SK-MEL-5 (cell line): ENCODE measurements around the gene NPIPB8. TPM values are rescaled to one million over a fixed set of nuclear protein-coding genes. Genes with fewer than 3 reads are reported as not detected.
"Not testable (repeated sequence)": the region's sequence is repeated elsewhere in the genome, so short reads cannot be mapped to it uniquely, and the experiment has no call there.

Source experiments
- DNase-seq: peaks from one replicate; pipeline ENCODE4 v3.0.0-alpha.2; 2016; ENCODE audit warnings: low read depth, low spot score
- in situ Hi-C: cut with HindIII; loops from 2 replicates; pipeline ENCODE4 v1.10.0; 2016; ENCODE audit warnings: low sequenced_read_pairs, high pct_unique_total_duplicates, low pct_unique_long_range_greater_than_20kb
- total RNA-seq: library from RNA; depleted of rRNA; stranded (reverse); fragments of >200 nt; shearing (Covaris generic); gene quantifications from 2 replicates; pipeline ENCODE4 v1.2.3, GENCODE V29; 2014; rRNA removed

NPIPB8 gene
- total RNA-seq, 1 experiment from 2014 or later: not detected

DNA sequence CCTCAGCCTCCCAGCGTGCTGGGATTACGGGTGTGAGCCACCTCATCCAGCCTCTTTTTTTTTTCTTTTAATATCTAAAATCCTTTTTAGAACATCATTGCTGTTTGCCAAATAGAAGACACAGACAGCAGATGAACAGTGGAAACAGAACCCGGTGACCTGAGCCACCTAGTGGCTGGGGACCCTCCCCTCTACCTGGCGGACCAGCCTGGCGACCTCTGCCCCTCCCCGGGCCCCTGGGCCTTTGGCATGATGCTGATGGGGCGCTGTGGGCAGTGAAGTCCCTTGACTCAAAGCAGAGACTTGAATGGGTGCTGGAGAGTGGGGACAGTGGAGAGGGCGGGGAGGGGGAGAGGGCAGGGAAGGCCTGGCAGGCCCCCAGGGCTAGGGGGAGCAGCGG lies 61.9 kb downstream of the NPIPB8 start:
- DNase-seq, in situ Hi-C loops: not testable (repeated sequence)

DNA sequence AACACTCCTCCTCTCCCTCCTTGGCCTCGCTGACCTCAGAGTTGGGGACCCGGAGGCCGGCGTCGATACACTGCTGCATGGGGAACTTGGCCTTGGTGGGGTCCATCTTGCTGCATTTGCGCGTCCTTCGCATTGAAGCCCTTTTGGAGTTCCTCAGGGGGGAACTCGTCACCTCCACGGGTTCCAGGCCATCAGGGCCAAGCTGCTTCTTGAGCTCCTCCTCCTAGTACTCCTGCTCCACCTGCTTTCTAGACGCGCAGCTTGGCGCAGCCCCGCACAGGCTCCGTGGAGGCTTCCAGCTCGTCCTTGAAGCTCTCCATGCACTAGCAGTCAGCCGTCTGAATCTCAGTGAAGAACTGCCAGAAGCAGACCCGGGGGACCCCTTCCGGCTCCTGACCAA lies 62.5 kb downstream of the NPIPB8 start:
- in situ Hi-C loops: not testable (repeated sequence)

GRCh38 chr16:28701384-28701783 lies 63.5 kb downstream of the NPIPB8 start:
- DNase-seq, in situ Hi-C loops: not testable (repeated sequence)

More for the DNA sequence above, 62.5 kb downstream of the NPIPB8 start:
- DNase-seq: peak; percentile 0

DNA sequence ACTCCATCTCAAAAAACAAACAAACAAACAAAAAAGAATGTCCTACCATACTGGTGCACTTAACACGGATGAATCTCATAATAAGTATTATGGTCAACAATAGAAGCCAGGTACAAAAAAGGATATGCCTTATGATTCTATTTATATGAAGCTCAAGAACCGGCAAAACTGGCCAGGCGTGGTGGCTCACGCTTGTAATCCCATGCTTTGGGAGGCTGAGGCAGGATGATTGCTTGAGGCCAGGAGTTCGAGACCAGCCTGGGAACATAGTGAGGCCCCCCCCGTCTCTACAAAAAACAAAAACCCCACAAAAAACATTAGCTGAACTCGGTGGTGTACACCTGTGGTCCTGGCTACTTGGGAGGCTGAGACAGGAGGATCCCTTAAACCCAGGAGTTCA lies 66.4 kb downstream of the NPIPB8 start:
- DNase-seq, in situ Hi-C loops: not testable (repeated sequence)

Other genes with a start within 250 kb of the NPIPB8 start
- 30.1 and 47.9 TPM in 2 replicates for gene EIF3CL, start 234.2 kb upstream of the NPIPB8 start, total RNA-seq
- not detected in 2 replicates for gene NPIPB7, start 165.7 kb upstream of the NPIPB8 start, total RNA-seq
- 17.7 and 29.4 TPM in 2 replicates for gene CLN3, start 146.0 kb upstream of the NPIPB8 start, total RNA-seq
- gene APOBR, start 143.4 kb upstream of the NPIPB8 start, total RNA-seq: 0.03 TPM in 1 of 2 replicates, not detected in the other
- gene IL27, start 131.2 kb upstream of the NPIPB8 start, total RNA-seq: not detected in 2 replicates
- gene NUPR1, start 99.1 kb upstream of the NPIPB8 start, total RNA-seq: 61.5 and 64.9 TPM in 2 replicates
- gene SGF29, start 84.1 kb upstream of the NPIPB8 start, total RNA-seq: 10.0 and 11.0 TPM in 2 replicates
- gene SULT1A2, start 41.0 kb upstream of the NPIPB8 start, total RNA-seq: not detected in 2 replicates
- 0.43 and 3.1 TPM in 2 replicates for gene SULT1A1, start 28.0 kb upstream of the NPIPB8 start, total RNA-seq
- 186 and 197 TPM in 2 replicates for gene EIF3C, start 73.4 kb downstream of the NPIPB8 start, total RNA-seq
- gene NPIPB9, start 113.7 kb downstream of the NPIPB8 start, total RNA-seq: 0.16 and 1.9 TPM in 2 replicates
- 30.9 and 36.4 TPM in 2 replicates for gene ATXN2L, start 184.9 kb downstream of the NPIPB8 start, total RNA-seq
- gene TUFM, start 208.3 kb downstream of the NPIPB8 start, total RNA-seq: 191 and 198 TPM in 2 replicates
- 10.1 and 10.4 TPM in 2 replicates for gene SH2B1, start 225.8 kb downstream of the NPIPB8 start, total RNA-seq
- not detected in 2 replicates for gene ATP2A1, start 240.4 kb downstream of the NPIPB8 start, total RNA-seq